Measurements from ENCODE around the gene CEP83.

Gene CEP83

GRCh38 chr12:94265539-94265938 is 194.1 kb downstream of the CEP83 start:
- DNase-seq (ENCODE audit: low spot score) = no peak
- no peak for TF ChIP-seq CTCF (IDR thresholded peaks at IDR 0.05; ENCODE audit: poor library complexity, severe bottlenecking)
- no peaks in the 10 kb centered on the region for H3K9me3 ChIP-seq (ENCODE audit: severe bottlenecking)
- no peak overlapping the region for H3K27ac ChIP-seq (ENCODE audit: poor library complexity, severe bottlenecking)
- no peak overlapping the region for H3K4me3 ChIP-seq (ENCODE audit: severe bottlenecking)
- H3K4me1 ChIP-seq (ENCODE audit: insufficient read depth, poor library complexity, severe bottlenecking) = peaks cover 6% of the 10 kb centered on the region
- no peaks in the 10 kb centered on the region for H3K36me3 ChIP-seq (ENCODE audit: low read depth)
- ATAC-seq (ENCODE audit: low read depth) = no peak
- no peaks in the 10 kb centered on the region for H3K27me3 ChIP-seq (ENCODE audit: insufficient read depth, poor library complexity, severe bottlenecking)

GRCh38 chr12:94264736-94265485 is 194.8 kb downstream of the CEP83 start:
- Histone ChIP-seq H3K4me3 (ENCODE audit: severe bottlenecking) (no peak overlapping the region), H3K9me3 (ENCODE audit: severe bottlenecking) (no peaks in the 10 kb centered on the region), H3K27ac (ENCODE audit: poor library complexity, severe bottlenecking) (no peak overlapping the region), H3K4me1 (ENCODE audit: insufficient read depth, poor library complexity, severe bottlenecking) (peaks cover 6% of the 10 kb centered on the region), H3K27me3 (ENCODE audit: insufficient read depth, poor library complexity, severe bottlenecking) (no peaks in the 10 kb centered on the region), H3K36me3 (ENCODE audit: low read depth) (no peaks in the 10 kb centered on the region)
- ATAC-seq (ENCODE audit: low read depth) = no peak
- DNase-seq (ENCODE audit: low spot score) = no peak
- TF ChIP-seq CTCF (IDR thresholded peaks at IDR 0.05; ENCODE audit: poor library complexity, severe bottlenecking) = no peak

GRCh38 chr12:94263905-94264561 is 195.6 kb downstream of the CEP83 start:
- Histone ChIP-seq H3K4me1 (ENCODE audit: insufficient read depth, poor library complexity, severe bottlenecking) (peaks cover 6% of the 10 kb centered on the region), H3K27me3 (ENCODE audit: insufficient read depth, poor library complexity, severe bottlenecking) (no peaks in the 10 kb centered on the region), H3K4me3 (ENCODE audit: severe bottlenecking) (no peak overlapping the region), H3K27ac (ENCODE audit: poor library complexity, severe bottlenecking) (no peak overlapping the region), H3K36me3 (ENCODE audit: low read depth) (no peaks in the 10 kb centered on the region), H3K9me3 (ENCODE audit: severe bottlenecking) (no peaks in the 10 kb centered on the region)
- TF ChIP-seq CTCF (IDR thresholded peaks at IDR 0.05; ENCODE audit: poor library complexity, severe bottlenecking) = no peak
- no peak for ATAC-seq (ENCODE audit: low read depth)
- DNase-seq (ENCODE audit: low spot score) = no peak

GRCh38 chr12:94263011-94263811 is 196.5 kb downstream of the CEP83 start:
- Histone ChIP-seq H3K4me1 (ENCODE audit: insufficient read depth, poor library complexity, severe bottlenecking) (peaks cover 6% of the 10 kb centered on the region), H3K27ac (ENCODE audit: poor library complexity, severe bottlenecking) (no peak overlapping the region), H3K9me3 (ENCODE audit: severe bottlenecking) (no peaks in the 10 kb centered on the region), H3K4me3 (ENCODE audit: severe bottlenecking) (no peak overlapping the region), H3K27me3 (ENCODE audit: insufficient read depth, poor library complexity, severe bottlenecking) (no peaks in the 10 kb centered on the region), H3K36me3 (ENCODE audit: low read depth) (no peaks in the 10 kb centered on the region)
- ATAC-seq (ENCODE audit: low read depth) (no peak), DNase-seq (ENCODE audit: low spot score) (no peak)
- TF ChIP-seq CTCF (IDR thresholded peaks at IDR 0.05; ENCODE audit: poor library complexity, severe bottlenecking) = no peak

Measured in RWPE2 (cell line).